PFSK-1 (cell line): ENCODE results near the gene IL18R1.

Experiments used
- FOXP2 ChIP-seq: optimal IDR thresholded peaks from 2 replicates; pipeline ENCODE3; 2011; ENCODE audit warnings: borderline replicate concordance, control low read depth, inconsistent platforms; ENCODE audit not compliant: insufficient read depth; ENCODE audit errors: extremely low read length, extremely low read depth
- POLR2AphosphoS5 ChIP-seq: IDR thresholded peaks from 2 replicates; pipeline ENCODE4 v1.6.1; 2012; ENCODE audit warnings: low read depth, mild to moderate bottlenecking, control low read depth, low read length, moderate library complexity
- REST ChIP-seq, 2 experiments: IDR thresholded peaks; 2 replicates each; pipeline versions ENCODE4 v1.6.1 to v1.8.0; 2011 to 2012; ENCODE audit warnings: low read depth in 2 of 2, low read length in 2 of 2, control low read depth in 1 of 2, inconsistent platforms in 1 of 2, mild to moderate bottlenecking in 1 of 2, moderate library complexity in 1 of 2; ENCODE audit not compliant: insufficient read depth in 1 of 2
- SIN3A ChIP-seq: IDR thresholded peaks from 2 replicates; pipeline ENCODE4 v1.6.1; 2012; ENCODE audit warnings: mild to moderate bottlenecking, low read length, moderate library complexity, borderline replicate concordance; ENCODE audit not compliant: insufficient read depth
- TAF1 ChIP-seq: IDR thresholded peaks from 2 replicates; pipeline ENCODE4 v1.6.1; 2012; ENCODE audit warnings: low read length, control low read depth, borderline replicate concordance; ENCODE audit not compliant: insufficient read depth

The IL18R1 gene

GRCh38 chr2:102417946-102418345, 62.4 kb downstream of the IL18R1 start:
- TF ChIP-seq TAF1: no peak
- TF ChIP-seq FOXP2: no peak
- TF ChIP-seq REST (IDR thresholded peaks at IDR 0.05; ENCODE audit: insufficient read depth in 1 of 2, low read depth in 2 of 2, low read length in 2 of 2): no peak
- no peak for TF ChIP-seq SIN3A
- TF ChIP-seq POLR2AphosphoS5: no peak

GRCh38 chr2:102418421-102418961, 62.9 kb downstream of the IL18R1 start:
- TF ChIP-seq POLR2AphosphoS5 (no peak), REST (IDR thresholded peaks at IDR 0.05; ENCODE audit: insufficient read depth in 1 of 2, low read depth in 2 of 2, low read length in 2 of 2) (no peak), TAF1 (no peak), FOXP2 (no peak), SIN3A (no peak)

GRCh38 chr2:102420290-102420689, 64.7 kb downstream of the IL18R1 start:
- no peak for TF ChIP-seq REST (IDR thresholded peaks at IDR 0.05; ENCODE audit: insufficient read depth in 1 of 2, low read depth in 2 of 2, low read length in 2 of 2)

GRCh38 chr2:102421890-102422759, 66.5 kb downstream of the IL18R1 start:
- no peak for TF ChIP-seq POLR2AphosphoS5
- TF ChIP-seq TAF1: no peak

- TF ChIP-seq SIN3A: no peak
- no peak for TF ChIP-seq REST (IDR thresholded peaks at IDR 0.05; ENCODE audit: insufficient read depth in 1 of 2, low read depth in 2 of 2, low read length in 2 of 2)
- no peak for TF ChIP-seq FOXP2
- no peak for TF ChIP-seq TAF1
- TF ChIP-seq POLR2AphosphoS5: no peak
Measured at GRCh38 chr2:102422910-102423309, 67.3 kb downstream of the IL18R1 start, which contains the start of gene IL18RAP. Gene IL18RAP (plus strand): TSS chr2:102423160. CDS start chr2:102423278, 118 bp downstream.
